Parathyroid adenoma (tissue), 2 donors: ENCODE data around the gene CSF2.

Experiments used
- H2AFZ ChIP-seq: fragments of 300-600 bp; sonication (generic); one replicate; pipeline ENCODE4 v1.7.0; 2017; ENCODE audit warnings: antibody characterized with exemption, mild to moderate bottlenecking
- H3K27ac ChIP-seq: fragments of 300-600 bp; sonication (generic); one replicate; pipeline ENCODE4 v1.7.0; 2017
- H3K27me3 ChIP-seq: fragments of 300-600 bp; sonication (generic); one replicate; pipeline ENCODE4 v1.7.0; 2017; ENCODE audit warnings: low read length; ENCODE audit not compliant: control insufficient read depth, insufficient read depth
- H3K36me3 ChIP-seq: fragments of 300-600 bp; sonication (generic); one replicate; pipeline ENCODE4 v1.7.0; 2017; ENCODE audit warnings: low read length; ENCODE audit not compliant: control insufficient read depth, insufficient read depth
- H3K4me1 ChIP-seq: fragments of 300-600 bp; sonication (generic); one replicate; pipeline ENCODE4 v1.7.0; 2017; ENCODE audit warnings: control low read depth
- H3K4me2 ChIP-seq: fragments of 300-600 bp; sonication (generic); one replicate; pipeline ENCODE4 v1.7.0; 2017; ENCODE audit warnings: low read length
- H3K4me3 ChIP-seq: fragments of 300-600 bp; sonication (generic); one replicate; pipeline ENCODE4 v1.7.0; 2017; ENCODE audit warnings: low read depth, low read length
- H3K79me2 ChIP-seq: fragments of 300-600 bp; sonication (generic); one replicate; pipeline ENCODE4 v1.7.0; 2017; ENCODE audit warnings: control low read depth
- H3K9ac ChIP-seq: fragments of 300-600 bp; sonication (generic); one replicate; pipeline ENCODE4 v1.7.0; 2017; ENCODE audit warnings: mild to moderate bottlenecking
- H3K9me3 ChIP-seq: fragments of 300-600 bp; sonication (generic); one replicate; pipeline ENCODE4 v1.7.0; 2017; ENCODE audit warnings: low read length; ENCODE audit not compliant: control insufficient read depth
- CTCF ChIP-seq: fragments of 300-600 bp; sonication (generic); IDR thresholded peaks from one replicate; pipeline ENCODE4 v1.7.0; 2017; ENCODE audit warnings: antibody characterized with exemption, mild to moderate bottlenecking
- donor health status: primary hyperparathyroidism.

The CSF2 gene

DNA sequence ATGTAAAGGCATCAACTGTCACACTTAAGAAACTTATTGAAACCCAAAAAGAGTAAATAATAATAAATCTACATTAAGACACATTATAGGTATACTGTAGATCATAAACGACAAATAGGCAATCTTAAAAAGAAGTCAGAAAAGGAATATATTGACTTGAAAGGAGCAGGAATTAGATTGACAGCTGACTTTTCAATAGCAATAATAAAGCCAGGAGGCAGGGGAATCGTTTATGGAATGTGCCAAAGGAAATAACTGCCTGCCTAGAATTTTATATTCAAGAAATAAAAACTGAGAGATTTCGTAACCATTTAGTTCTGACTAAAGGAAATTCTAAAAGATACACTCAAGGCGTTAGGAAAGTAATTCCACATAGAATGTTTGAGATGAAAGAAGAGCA, 40.5 kb upstream of the CSF2 start:
- Histone ChIP-seq H2AFZ (no peak overlapping the region), H3K9ac (no peak overlapping the region), H3K79me2 (no peaks in the 10 kb centered on the region), H3K9me3 (no peaks in the 10 kb centered on the region), H3K27me3 (no peaks in the 10 kb centered on the region), H3K36me3 (no peaks in the 10 kb centered on the region), H3K4me3 (no peak overlapping the region), H3K4me2 (no peak overlapping the region), H3K27ac (no peak overlapping the region), H3K4me1 (no peaks in the 10 kb centered on the region)
- TF ChIP-seq CTCF = no peak

- H3K36me3 ChIP-seq = no peaks in the 10 kb centered on the region
- H3K4me1 ChIP-seq = no peaks in the 10 kb centered on the region
- no peak for TF ChIP-seq CTCF
- H3K9me3 ChIP-seq = no peaks in the 10 kb centered on the region
- no peaks in the 10 kb centered on the region for H3K27me3 ChIP-seq
- H3K4me2 ChIP-seq = no peak overlapping the region
- no peak overlapping the region for H3K27ac ChIP-seq
- no peak overlapping the region for H2AFZ ChIP-seq
- H3K4me3 ChIP-seq = no peak overlapping the region
- H3K79me2 ChIP-seq = no peaks in the 10 kb centered on the region
- H3K9ac ChIP-seq = no peak overlapping the region
Measured at GRCh38 chr5:132037353-132037752, 36.2 kb upstream of the CSF2 start.

GRCh38 chr5:132044207-132044606, 29.4 kb upstream of the CSF2 start:
- H3K27me3 ChIP-seq = no peaks in the 10 kb centered on the region

DNA sequence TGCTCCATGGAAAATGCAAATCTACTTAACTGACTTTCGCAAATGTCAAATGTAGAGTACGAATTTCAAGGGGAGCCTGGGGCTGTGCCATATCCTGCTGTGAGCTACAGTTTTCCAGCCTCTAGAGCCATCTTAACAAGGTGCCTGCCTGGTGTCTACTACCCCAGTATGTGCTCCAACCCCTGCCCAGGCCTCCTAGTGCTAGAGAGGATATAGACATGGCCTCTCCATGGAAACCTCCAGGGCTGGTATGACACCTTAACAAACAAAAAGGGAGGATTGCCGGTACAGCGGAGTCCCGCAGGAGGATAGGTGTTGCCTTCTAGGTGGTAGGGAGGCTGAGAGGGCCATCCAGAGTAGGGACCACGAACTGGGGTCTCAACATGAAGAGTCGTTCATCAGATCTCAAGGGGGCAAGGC, 26.7 kb upstream of the CSF2 start:
- no peak overlapping the region for H3K4me2 ChIP-seq
- no peaks in the 10 kb centered on the region for H3K36me3 ChIP-seq
- no peaks in the 10 kb centered on the region for H3K4me1 ChIP-seq
- H3K9ac ChIP-seq = no peak overlapping the region
- no peaks in the 10 kb centered on the region for H3K79me2 ChIP-seq
- H3K27me3 ChIP-seq = no peaks in the 10 kb centered on the region
- H3K27ac ChIP-seq = no peak overlapping the region
- no peak overlapping the region for H3K4me3 ChIP-seq
- no peak overlapping the region for H2AFZ ChIP-seq
- TF ChIP-seq CTCF = no peak
- H3K9me3 ChIP-seq = no peaks in the 10 kb centered on the region

More at GRCh38 chr5:132044207-132044606, 29.4 kb upstream of the CSF2 start:
- no peak for TF ChIP-seq CTCF
- Histone ChIP-seq H3K4me1 (no peaks in the 10 kb centered on the region), H3K4me2 (no peak overlapping the region), H3K9me3 (no peaks in the 10 kb centered on the region), H3K4me3 (no peak overlapping the region), H3K27ac (no peak overlapping the region), H3K79me2 (no peaks in the 10 kb centered on the region), H3K36me3 (no peaks in the 10 kb centered on the region), H2AFZ (no peak overlapping the region), H3K9ac (no peak overlapping the region)

DNA sequence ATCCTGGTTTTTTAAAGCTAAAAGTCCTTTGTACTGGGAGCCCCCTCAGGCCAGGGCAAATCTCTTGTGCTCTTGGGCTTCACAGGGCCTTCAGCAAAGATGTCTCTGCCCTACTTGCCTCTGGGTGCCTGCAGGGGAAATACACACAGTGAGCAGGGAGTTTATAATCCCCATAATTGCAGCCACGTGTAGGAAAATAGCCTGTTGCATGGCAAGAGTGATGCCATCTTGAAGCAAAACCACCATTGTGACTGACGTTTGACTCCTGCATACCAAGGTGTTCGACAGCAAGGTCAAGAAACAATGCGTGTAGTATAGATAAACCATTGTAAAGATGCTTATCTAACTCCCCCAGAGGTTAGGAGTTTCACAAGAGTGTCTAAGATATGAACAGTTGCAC, 24.5 kb upstream of the CSF2 start:
- H3K27me3 ChIP-seq = no peaks in the 10 kb centered on the region
- no peaks in the 10 kb centered on the region for H3K36me3 ChIP-seq
- no peaks in the 10 kb centered on the region for H3K79me2 ChIP-seq
- H3K27ac ChIP-seq = no peak overlapping the region
- no peak overlapping the region for H3K4me2 ChIP-seq
- H2AFZ ChIP-seq = no peak overlapping the region
- TF ChIP-seq CTCF = no peak
- H3K4me3 ChIP-seq = no peak overlapping the region
- no peak overlapping the region for H3K9ac ChIP-seq
- no peaks in the 10 kb centered on the region for H3K4me1 ChIP-seq
- no peaks in the 10 kb centered on the region for H3K9me3 ChIP-seq
